ENCODE data around the gene SPTBN5.

Gene SPTBN5

GRCh38 chr15:41844814-41845213 is 49.0 kb downstream of the SPTBN5 start:
- no peak for DNase-seq (ENCODE audit: low spot score)

- DNase-seq (ENCODE audit: low spot score) = no peak
Observed at GRCh38 chr15:41843571-41843970, 50.3 kb downstream of the SPTBN5 start.

GRCh38 chr15:41842229-41842628 is 51.6 kb downstream of the SPTBN5 start:
- no peak for DNase-seq (ENCODE audit: low spot score)

- no peak for DNase-seq (ENCODE audit: low spot score)
Observed at GRCh38 chr15:41841131-41841530, 52.7 kb downstream of the SPTBN5 start.

- DNase-seq (ENCODE audit: low spot score) = no peak
Observed at GRCh38 chr15:41840673-41841072, 53.2 kb downstream of the SPTBN5 start.

- no peak for DNase-seq (ENCODE audit: low spot score)
Observed at GRCh38 chr15:41839781-41840491, 53.9 kb downstream of the SPTBN5 start.

- DNase-seq (ENCODE audit: low spot score) = no peak
Observed at GRCh38 chr15:41838400-41838897, 55.4 kb downstream of the SPTBN5 start, which contains the start of gene PLA2G4B. Gene PLA2G4B, plus strand, starts transcription at chr15:41838847. Its CDS starts 67 bp downstream, at chr15:41838914.

GRCh38 chr15:41836713-41837454 is 57.0 kb downstream of the SPTBN5 start:
- no peak for DNase-seq (ENCODE audit: low spot score)

GRCh38 chr15:41836073-41836472 is 57.8 kb downstream of the SPTBN5 start:
- no peak for DNase-seq (ENCODE audit: low spot score)

GRCh38 chr15:41834096-41834495 is 59.8 kb downstream of the SPTBN5 start:
- no peak for DNase-seq (ENCODE audit: low spot score)

GRCh38 chr15:41832875-41833274 is 61.0 kb downstream of the SPTBN5 start:
- peak; percentile 16 for DNase-seq (ENCODE audit: low spot score)

GRCh38 chr15:41832208-41832607 is 61.6 kb downstream of the SPTBN5 start:
- DNase-seq (ENCODE audit: low spot score) = no peak

GRCh38 chr15:41831291-41831690 is 62.6 kb downstream of the SPTBN5 start:
- peak; percentile 70 for DNase-seq (ENCODE audit: low spot score)

GRCh38 chr15:41829959-41830646 is 63.8 kb downstream of the SPTBN5 start:
- no peak for DNase-seq (ENCODE audit: low spot score)

- DNase-seq (ENCODE audit: low spot score) = no peak
Observed at GRCh38 chr15:41828807-41829141, 65.1 kb downstream of the SPTBN5 start.

GRCh38 chr15:41827880-41828806 is 65.7 kb downstream of the SPTBN5 start, which contains the start of gene JMJD7:
Gene JMJD7, plus strand, starts transcription at chr15:41828092. Its CDS starts 33 bp downstream, at chr15:41828125.
- DNase-seq (ENCODE audit: low spot score) = peak; percentile 94

GRCh38 chr15:41827290-41827879 is 66.5 kb downstream of the SPTBN5 start:
- no peak for DNase-seq (ENCODE audit: low spot score)

GRCh38 chr15:41825572-41826535 is 68.0 kb downstream of the SPTBN5 start:
- no peak for DNase-seq (ENCODE audit: low spot score)

- no peak for DNase-seq (ENCODE audit: low spot score)
Observed at GRCh38 chr15:41825145-41825544, 68.7 kb downstream of the SPTBN5 start.

All from CD4-positive, alpha-beta T cell treated with Interleukin-6 at 100 ng/mL for 8 hours (primary cell).